Right ventricle myocardium superior (tissue), 1 donor: ENCODE data around the gene SOX15. TPM values are rescaled to one million over a fixed set of nuclear protein-coding genes. Genes with fewer than 3 reads are reported as not detected.
A peak's percentile ranks its signal among the peaks of the same experiment; 100 is the strongest.
"Not testable (repeated sequence)": the region's sequence is repeated elsewhere in the genome, so short reads cannot be mapped to it uniquely, and the experiment has no call there.

Source experiments
- ATAC-seq: fragments of 200-7000 bp; cut with Tn5 transposase; one replicate; pipeline ENCODE4 v1.9.1; 2020; ENCODE audit warnings: mild to moderate bottlenecking; ENCODE audit not compliant: poor library complexity
- DNase-seq: peaks from one replicate; pipeline ENCODE4 v3.0.0-alpha.2; 2020
- intact Hi-C: fragments of 100-400 bp; cut with DNase I; formaldehyde crosslinking; loops from one replicate; pipeline ENCODE4 v1.11.2; 2022
- long read RNA-seq: library from polyadenylated mRNA; unstranded; transcript quantifications from one replicate; pipeline ENCODE4 v2.0.0, GENCODE V29; 2021
- total RNA-seq: library from RNA; stranded (reverse); fragmentation: NEBNext Ultra II Directional; extraction: Animal tissue kit (Norgen Biotek cat#: 25700); gene quantifications from one replicate; pipeline ENCODE4 v1.2.1, GENCODE V29; 2021
- donor health status: DM: no; HTN: yes; CAD: no; lungs with severe emphysema.

Gene SOX15
- 0.91 TPM for total RNA-seq
- long read RNA-seq, partial matches to known transcripts = 0 of 4 reads
- long read RNA-seq, other reads (novel, unspliced or antisense) = 2 of 4 reads

GRCh38 chr17:7589891-7590691 is at the start of gene SOX15:
Gene SOX15 (minus strand): TSS chr17:7590094. CDS start chr17:7589676, 418 bp downstream.
- intact Hi-C loops = no loop called here
- ATAC-seq = peak; percentile 5

GRCh38 chr17:7636163-7636562 is 46.3 kb upstream of the SOX15 start:
- intact Hi-C loops = no loop called here
- no peak for DNase-seq
- no peak for ATAC-seq

More at GRCh38 chr17:7589891-7590691, at the start of gene SOX15:
- no peak for DNase-seq

GRCh38 chr17:7634384-7634783 is 44.5 kb upstream of the SOX15 start:
- ATAC-seq = no peak
- peak; percentile 60 for DNase-seq
- intact Hi-C loops = no loop called here

- intact Hi-C loops = loop anchor here (2.0 kb wide), 1 partner anchor 56 kb away; the partner anchor contains the start of gene WRAP53
- DNase-seq (no peak), ATAC-seq (no peak)
Observed at GRCh38 chr17:7633093-7633492, 43.2 kb upstream of the SOX15 start.

- intact Hi-C loops = loop anchor here (2.0 kb wide), 1 partner anchor 56 kb away; the partner anchor contains the start of gene WRAP53
- no peak for DNase-seq
- no peak for ATAC-seq
Observed at GRCh38 chr17:7632492-7632894, 42.6 kb upstream of the SOX15 start.

GRCh38 chr17:7631398-7632380 is 41.8 kb upstream of the SOX15 start:
- DNase-seq (peak; percentile 50), ATAC-seq (no peak)
- intact Hi-C loops = loop anchor here (2.0 kb wide), 1 partner anchor 57 kb away; the partner anchor contains the start of gene WRAP53

- intact Hi-C loops = no loop called here
- ATAC-seq = no peak
- no peak for DNase-seq
Observed at GRCh38 chr17:7629939-7630571, 40.2 kb upstream of the SOX15 start, which contains the start of gene SHBG. Gene SHBG (plus strand): TSS chr17:7630135. CDS start chr17:7630173, 38 bp downstream.

GRCh38 chr17:7627250-7628121 is 37.6 kb upstream of the SOX15 start, which contains the start of gene SAT2:
Gene SAT2 (minus strand): TSS chr17:7627821. CDS start chr17:7627635, 186 bp downstream.
- intact Hi-C loops = no loop called here
- DNase-seq (peak; percentile 96), ATAC-seq (peak; percentile 99)

GRCh38 chr17:7626956-7627249 is 37.0 kb upstream of the SOX15 start:
- ATAC-seq (peak; percentile 2), DNase-seq (no peak)
- intact Hi-C loops = no loop called here

- DNase-seq (peak; percentile 55), ATAC-seq (no peak)
- intact Hi-C loops = no loop called here
Observed at GRCh38 chr17:7626307-7626706, 36.4 kb upstream of the SOX15 start.

- intact Hi-C loops, ATAC-seq, DNase-seq: not testable (repeated sequence)
Observed at GRCh38 chr17:7625749-7626148, 35.9 kb upstream of the SOX15 start.

- intact Hi-C loops = no loop called here
- ATAC-seq = no peak
- DNase-seq = no peak
Observed at GRCh38 chr17:7623661-7624060, 33.8 kb upstream of the SOX15 start.

GRCh38 chr17:7620835-7621234 is 30.9 kb upstream of the SOX15 start:
- no peak for DNase-seq
- intact Hi-C loops = no loop called here
- no peak for ATAC-seq

- DNase-seq (no peak), ATAC-seq (no peak)
- intact Hi-C loops = no loop called here
Observed at GRCh38 chr17:7618608-7619007, 28.7 kb upstream of the SOX15 start.

GRCh38 chr17:7615265-7615747 is 25.4 kb upstream of the SOX15 start:
- no peak for ATAC-seq
- no peak for DNase-seq
- intact Hi-C loops = no loop called here

GRCh38 chr17:7614425-7615264 is 24.8 kb upstream of the SOX15 start, which contains the start of gene FXR2:
Gene FXR2 (minus strand): TSS chr17:7614897. CDS start chr17:7614532, 365 bp downstream.
- intact Hi-C loops = no loop called here
- ATAC-seq (peak; percentile 97), DNase-seq (peak; percentile 100)
